Neural cell (in vitro differentiated cells): ENCODE results near the gene NANOS3. TPM values are rescaled to one million over a fixed set of nuclear protein-coding genes. Genes with fewer than 3 reads are reported as not detected.
"Not testable (repeated sequence)": the region's sequence is repeated elsewhere in the genome, so short reads cannot be mapped to it uniquely, and the experiment has no call there.

Experiments used
- H2AFZ ChIP-seq: fragments of 200-600, 300-800 bp; sonication (generic), shearing (Covaris generic); 2 replicates; pipeline ENCODE4 v1.6.0; 2014; ENCODE audit warnings: low read depth, mild to moderate bottlenecking, antibody characterized with exemption, low read length, moderate library complexity
- H3F3A ChIP-seq: fragments of 200-600 bp; shearing (Covaris generic); 2 replicates; pipeline ENCODE4 v1.6.1; 2016; ENCODE audit warnings: mild to moderate bottlenecking, moderate library complexity, mixed read lengths, antibody characterized with exemption, low read length; ENCODE audit not compliant: insufficient read depth, poor library complexity, severe bottlenecking
- H3K27ac ChIP-seq: fragments of 200-600, 300-800 bp; sonication (generic), shearing (Covaris generic); 2 replicates; pipeline ENCODE4 v1.5.1; 2014; ENCODE audit warnings: mild to moderate bottlenecking, low read length, moderate library complexity
- H3K27me3 ChIP-seq: fragments of 300-800, 200-600 bp; sonication (generic), shearing (Covaris generic); 2 replicates; pipeline ENCODE4 v1.6.0; 2014; ENCODE audit warnings: mild to moderate bottlenecking, low read depth, low read length, moderate library complexity; ENCODE audit not compliant: insufficient read depth
- H3K36me3 ChIP-seq: fragments of 300-800, 200-600 bp; sonication (generic), shearing (Covaris generic); 2 replicates; pipeline ENCODE4 v1.5.1; 2014; ENCODE audit warnings: mild to moderate bottlenecking, antibody characterized with exemption, low read length, moderate library complexity; ENCODE audit not compliant: insufficient read depth
- H3K4me2 ChIP-seq: fragments of 300-800, 200-600 bp; sonication (generic), shearing (Covaris generic); 2 replicates; pipeline ENCODE4 v1.6.0; 2014; ENCODE audit warnings: mild to moderate bottlenecking, low read length
- H3K4me3 ChIP-seq: fragments of 300-800, 200-600 bp; sonication (generic), shearing (Covaris generic); 2 replicates; pipeline ENCODE4 v1.5.1; 2014; ENCODE audit warnings: mild to moderate bottlenecking, low read length, moderate library complexity
- H3K79me2 ChIP-seq: fragments of 200-600 bp; shearing (Covaris generic); replicated peaks from 2 replicates; pipeline ENCODE4 v1.6.0; 2014; ENCODE audit warnings: mild to moderate bottlenecking, low read length, moderate library complexity; ENCODE audit not compliant: insufficient read depth
- H3K9ac ChIP-seq: fragments of 300-800, 200-600 bp; sonication (generic), shearing (Covaris generic); 2 replicates; pipeline ENCODE4 v1.6.1; 2016; ENCODE audit warnings: mild to moderate bottlenecking, low read length, mixed read lengths
- H3K9me2 ChIP-seq: fragments of 200-600 bp; shearing (Covaris generic); 2 replicates; pipeline ENCODE4 v1.6.1; 2016; ENCODE audit warnings: mild to moderate bottlenecking, low read length, mixed read lengths; ENCODE audit not compliant: insufficient read depth
- H3K9me3 ChIP-seq: fragments of 200-600, 300-800 bp; sonication (generic), shearing (Covaris generic); 2 replicates; pipeline ENCODE4 v1.6.1; 2016; ENCODE audit warnings: mild to moderate bottlenecking, mixed run types, low read length, moderate library complexity, mixed read lengths
- H4K20me1 ChIP-seq: fragments of 200-600 bp; shearing (Covaris generic); 2 replicates; pipeline ENCODE4 v1.6.1; 2016; ENCODE audit warnings: mild to moderate bottlenecking, mixed run types; ENCODE audit not compliant: insufficient read depth
- EP300 ChIP-seq: fragments of 450-650 bp; conservative IDR thresholded peaks from 2 replicates; pipeline ENCODE4 v1.6.1; 2014; ENCODE audit warnings: antibody characterized with exemption, mild to moderate bottlenecking, moderate library complexity; ENCODE audit not compliant: poor library complexity, severe bottlenecking
- EZH2 ChIP-seq: fragments of 200-600, 300-800 bp; shearing (Covaris generic), sonication (generic); IDR thresholded peaks from 2 replicates; pipeline ENCODE4 v1.6.1; 2014; ENCODE audit warnings: antibody characterized with exemption, low read length, borderline replicate concordance, mild to moderate bottlenecking; ENCODE audit not compliant: insufficient read depth, poor library complexity, severe bottlenecking
- MXI1 ChIP-seq: fragments of 450-650 bp; conservative IDR thresholded peaks from 2 replicates; pipeline ENCODE4 v1.6.1; 2014; ENCODE audit warnings: antibody characterized with exemption, mild to moderate bottlenecking; ENCODE audit not compliant: poor library complexity, severe bottlenecking
- POLR2AphosphoS5 ChIP-seq: IDR thresholded peaks from 2 replicates; pipeline ENCODE4 v1.6.1; 2012
- RAD21 ChIP-seq: fragments of 450-650 bp; conservative IDR thresholded peaks from 2 replicates; pipeline ENCODE4 v1.6.1; 2014; ENCODE audit warnings: antibody characterized with exemption, mild to moderate bottlenecking, moderate library complexity
- SMC3 ChIP-seq: fragments of 450-650 bp; conservative IDR thresholded peaks from 2 replicates; pipeline ENCODE4 v1.6.1; 2014; ENCODE audit warnings: antibody characterized with exemption, mild to moderate bottlenecking, moderate library complexity; ENCODE audit not compliant: poor library complexity
- TAF1 ChIP-seq: IDR thresholded peaks from 2 replicates; pipeline ENCODE4 v1.6.1; 2012; ENCODE audit warnings: low read depth
- polyA plus RNA-seq: library from polyadenylated mRNA; depleted of rRNA; stranded (reverse); fragments of >200 nt; gene quantifications from 2 replicates; pipeline ENCODE4 v1.2.3, GENCODE V29; 2014
- TF ChIP-seq, protein P1 (sequence below): fragments of 450-650 bp; IDR thresholded peaks from 2 replicates; pipeline ENCODE4 v1.5.1; 2014; ENCODE audit warnings: antibody characterized with exemption, mild to moderate bottlenecking, moderate library complexity; ENCODE audit not compliant: poor library complexity, severe bottlenecking
- TF ChIP-seq, protein P2 (sequence below): IDR thresholded peaks from 2 replicates; pipeline ENCODE4 v1.6.1; 2012; ENCODE audit warnings: borderline replicate concordance

Gene NANOS3
- polyA plus RNA-seq, 1 donor from 2014 or later: 3.2 TPM

DNA sequence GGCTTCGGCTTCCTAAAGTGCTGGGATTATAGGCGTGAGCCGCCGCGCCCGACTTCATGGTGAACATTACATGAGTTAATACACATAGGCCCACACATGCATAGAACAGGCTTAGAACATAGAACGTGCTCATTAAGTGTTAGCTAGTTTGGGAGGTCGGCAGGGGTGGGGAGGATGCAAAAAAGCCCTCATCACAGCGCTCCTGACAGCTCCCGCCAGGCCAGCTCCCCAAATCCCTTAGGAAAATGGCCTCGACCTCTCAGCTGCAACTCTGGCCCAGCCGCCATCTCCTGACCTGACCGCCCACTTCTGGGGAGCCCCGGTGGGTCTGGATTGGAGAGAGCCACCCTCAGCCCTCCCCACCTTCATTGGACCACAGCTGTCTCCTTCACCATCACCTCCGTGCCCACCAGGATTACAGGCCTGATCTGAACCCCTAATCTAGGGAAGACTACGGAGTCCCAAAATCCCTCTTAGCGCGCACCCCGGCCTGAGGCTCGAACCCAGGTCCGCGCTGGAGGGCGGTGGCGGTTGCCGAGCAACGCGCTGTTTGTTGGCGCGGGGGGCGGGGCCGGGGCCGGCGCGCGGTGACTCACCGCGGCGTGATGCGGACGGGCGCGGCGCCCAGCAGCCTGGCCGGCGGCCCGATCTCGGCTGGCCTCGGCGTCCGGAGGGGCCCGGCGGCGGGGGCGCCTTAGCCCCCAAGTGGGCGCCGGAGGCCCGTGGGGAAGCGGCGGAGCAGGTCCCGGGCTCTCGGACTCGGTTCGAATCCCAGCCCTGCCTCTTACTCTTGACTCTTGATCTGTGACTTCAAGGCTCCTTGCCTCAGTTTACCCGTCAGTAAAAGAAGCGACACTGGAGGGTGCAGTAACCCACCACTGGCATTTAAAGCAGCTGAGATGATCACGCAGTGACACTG lies 26.7 kb upstream of the NANOS3 start (continued):
- TF ChIP-seq, protein P1, sequence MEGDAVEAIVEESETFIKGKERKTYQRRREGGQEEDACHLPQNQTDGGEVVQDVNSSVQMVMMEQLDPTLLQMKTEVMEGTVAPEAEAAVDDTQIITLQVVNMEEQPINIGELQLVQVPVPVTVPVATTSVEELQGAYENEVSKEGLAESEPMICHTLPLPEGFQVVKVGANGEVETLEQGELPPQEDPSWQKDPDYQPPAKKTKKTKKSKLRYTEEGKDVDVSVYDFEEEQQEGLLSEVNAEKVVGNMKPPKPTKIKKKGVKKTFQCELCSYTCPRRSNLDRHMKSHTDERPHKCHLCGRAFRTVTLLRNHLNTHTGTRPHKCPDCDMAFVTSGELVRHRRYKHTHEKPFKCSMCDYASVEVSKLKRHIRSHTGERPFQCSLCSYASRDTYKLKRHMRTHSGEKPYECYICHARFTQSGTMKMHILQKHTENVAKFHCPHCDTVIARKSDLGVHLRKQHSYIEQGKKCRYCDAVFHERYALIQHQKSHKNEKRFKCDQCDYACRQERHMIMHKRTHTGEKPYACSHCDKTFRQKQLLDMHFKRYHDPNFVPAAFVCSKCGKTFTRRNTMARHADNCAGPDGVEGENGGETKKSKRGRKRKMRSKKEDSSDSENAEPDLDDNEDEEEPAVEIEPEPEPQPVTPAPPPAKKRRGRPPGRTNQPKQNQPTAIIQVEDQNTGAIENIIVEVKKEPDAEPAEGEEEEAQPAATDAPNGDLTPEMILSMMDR: no peak
- TF ChIP-seq POLR2AphosphoS5: no peak

DNA sequence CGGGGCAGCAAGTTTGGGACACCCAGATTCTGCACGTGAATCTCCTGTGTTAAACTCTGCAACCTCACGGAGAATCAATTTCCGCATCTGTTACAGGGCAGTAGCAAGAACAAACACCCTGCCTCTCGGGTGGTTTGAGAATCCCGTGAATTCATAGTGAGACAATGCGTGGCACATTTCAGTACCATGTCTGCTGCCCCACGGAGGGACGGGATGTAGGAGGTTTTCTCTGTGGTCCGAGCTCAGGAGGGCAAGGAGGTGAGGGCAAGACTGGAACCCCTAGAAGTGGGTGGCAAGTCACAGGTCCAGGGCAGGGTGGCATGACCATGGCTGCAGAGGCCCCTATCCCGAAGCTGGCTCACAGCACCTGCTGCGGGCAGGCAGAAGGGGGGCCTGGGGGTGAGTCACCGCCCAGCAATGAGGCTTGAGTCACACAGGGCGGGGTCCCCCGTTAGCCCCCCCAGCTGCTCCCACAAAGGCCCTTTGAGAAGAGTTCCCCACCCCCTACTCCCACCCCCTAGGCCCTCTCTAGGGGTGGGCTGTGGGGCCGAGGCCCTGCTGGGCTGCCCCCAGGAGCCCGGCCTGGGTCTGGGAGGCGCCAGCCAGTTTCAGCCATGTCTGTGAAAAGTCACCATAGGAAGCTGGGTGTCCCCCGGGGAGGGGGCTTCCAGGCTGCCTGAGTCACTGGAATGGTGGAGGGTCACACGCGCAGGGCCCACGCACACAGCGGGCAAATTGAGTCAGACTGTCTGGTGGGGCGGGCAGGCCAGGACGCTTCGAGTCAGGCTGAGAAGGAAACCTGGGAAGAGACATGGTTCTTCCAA lies 25.8 kb upstream of the NANOS3 start:
- Histone ChIP-seq H3K9ac (no peak overlapping the region), H3F3A (no peaks in the 10 kb centered on the region), H3K36me3 (no peaks in the 10 kb centered on the region), H3K4me3 (no peak overlapping the region), H3K9me3 (no peaks in the 10 kb centered on the region), H3K27ac (no peak overlapping the region), H4K20me1 (no peaks in the 10 kb centered on the region), H2AFZ (no peak overlapping the region), H3K27me3 (no peaks in the 10 kb centered on the region), H3K79me2 (no peaks in the 10 kb centered on the region), H3K4me2 (no peak overlapping the region), H3K9me2 (no peaks in the 10 kb centered on the region)
- TF ChIP-seq POLR2AphosphoS5 (no peak), TAF1 (no peak), MXI1 (no peak), SMC3 (no peak), EZH2 (no peak), RAD21 (no peak), EP300 (no peak)
- TF ChIP-seq, protein P1: no peak
- TF ChIP-seq, protein P2, sequence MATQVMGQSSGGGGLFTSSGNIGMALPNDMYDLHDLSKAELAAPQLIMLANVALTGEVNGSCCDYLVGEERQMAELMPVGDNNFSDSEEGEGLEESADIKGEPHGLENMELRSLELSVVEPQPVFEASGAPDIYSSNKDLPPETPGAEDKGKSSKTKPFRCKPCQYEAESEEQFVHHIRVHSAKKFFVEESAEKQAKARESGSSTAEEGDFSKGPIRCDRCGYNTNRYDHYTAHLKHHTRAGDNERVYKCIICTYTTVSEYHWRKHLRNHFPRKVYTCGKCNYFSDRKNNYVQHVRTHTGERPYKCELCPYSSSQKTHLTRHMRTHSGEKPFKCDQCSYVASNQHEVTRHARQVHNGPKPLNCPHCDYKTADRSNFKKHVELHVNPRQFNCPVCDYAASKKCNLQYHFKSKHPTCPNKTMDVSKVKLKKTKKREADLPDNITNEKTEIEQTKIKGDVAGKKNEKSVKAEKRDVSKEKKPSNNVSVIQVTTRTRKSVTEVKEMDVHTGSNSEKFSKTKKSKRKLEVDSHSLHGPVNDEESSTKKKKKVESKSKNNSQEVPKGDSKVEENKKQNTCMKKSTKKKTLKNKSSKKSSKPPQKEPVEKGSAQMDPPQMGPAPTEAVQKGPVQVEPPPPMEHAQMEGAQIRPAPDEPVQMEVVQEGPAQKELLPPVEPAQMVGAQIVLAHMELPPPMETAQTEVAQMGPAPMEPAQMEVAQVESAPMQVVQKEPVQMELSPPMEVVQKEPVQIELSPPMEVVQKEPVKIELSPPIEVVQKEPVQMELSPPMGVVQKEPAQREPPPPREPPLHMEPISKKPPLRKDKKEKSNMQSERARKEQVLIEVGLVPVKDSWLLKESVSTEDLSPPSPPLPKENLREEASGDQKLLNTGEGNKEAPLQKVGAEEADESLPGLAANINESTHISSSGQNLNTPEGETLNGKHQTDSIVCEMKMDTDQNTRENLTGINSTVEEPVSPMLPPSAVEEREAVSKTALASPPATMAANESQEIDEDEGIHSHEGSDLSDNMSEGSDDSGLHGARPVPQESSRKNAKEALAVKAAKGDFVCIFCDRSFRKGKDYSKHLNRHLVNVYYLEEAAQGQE: no peak

DNA sequence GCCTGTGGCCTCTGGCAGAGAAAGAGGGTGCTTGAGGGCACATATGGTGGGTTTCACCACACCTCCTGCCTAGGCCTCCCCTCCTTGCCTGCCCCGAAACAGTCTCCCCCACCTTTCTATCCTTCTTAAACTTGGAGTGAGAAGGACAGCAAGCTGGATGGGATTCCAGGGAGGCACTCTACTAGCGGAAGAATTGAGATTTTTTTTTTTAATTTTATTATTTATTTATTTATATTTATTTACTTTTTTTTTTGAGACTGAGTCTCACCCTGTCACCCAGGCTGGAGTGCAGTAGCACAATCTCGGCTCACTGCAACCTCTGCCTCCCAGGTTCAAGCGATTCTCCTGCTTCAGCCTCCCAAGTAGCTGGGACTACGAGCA lies 25.2 kb upstream of the NANOS3 start:
- not testable (repeated sequence) for H3K9me2 ChIP-seq, H3K9ac ChIP-seq, H3K79me2 ChIP-seq, H3K4me2 ChIP-seq, H3K4me3 ChIP-seq, H2AFZ ChIP-seq, H3F3A ChIP-seq, H3K36me3 ChIP-seq, H3K9me3 ChIP-seq, H3K27me3 ChIP-seq, H4K20me1 ChIP-seq, H3K27ac ChIP-seq

DNA sequence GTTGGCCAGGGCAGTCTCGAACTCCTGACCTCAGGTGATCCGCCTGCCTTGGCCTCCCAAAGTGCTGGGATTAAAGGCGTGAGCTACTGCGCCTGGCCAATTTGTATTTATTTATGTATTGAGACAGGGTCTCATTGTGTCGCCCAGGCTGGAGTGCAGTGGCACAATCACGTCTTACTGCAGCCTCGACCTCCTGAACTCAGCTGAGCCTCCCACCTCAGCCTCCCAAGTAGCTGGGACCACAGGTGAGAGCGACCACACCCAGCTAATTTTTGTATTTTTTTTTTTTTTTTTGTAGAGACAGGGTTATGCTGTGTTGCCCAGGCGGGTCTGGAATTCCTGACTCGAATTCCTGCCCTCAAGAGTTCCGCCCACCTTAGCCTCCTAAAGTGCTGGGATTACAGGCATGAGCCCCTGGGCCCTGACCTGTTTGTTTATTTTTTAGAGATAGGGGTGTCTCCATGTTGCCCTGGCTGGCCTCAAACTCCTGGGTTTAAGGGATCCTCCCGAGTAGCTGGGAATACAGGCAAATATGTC lies 24.7 kb upstream of the NANOS3 start:
- not testable (repeated sequence) for H4K20me1 ChIP-seq, H3K36me3 ChIP-seq, H3K9me2 ChIP-seq, H3K79me2 ChIP-seq, H3K9ac ChIP-seq, H2AFZ ChIP-seq, H3K9me3 ChIP-seq, H3F3A ChIP-seq, H3K27ac ChIP-seq, H3K27me3 ChIP-seq, H3K4me2 ChIP-seq, H3K4me3 ChIP-seq
